GM19193 (cell line): ENCODE data around the gene BTBD16.

Source experiments
- POLR2A ChIP-seq: IDR thresholded peaks from 4 replicates; pipeline ENCODE4 v1.6.1; 2011; ENCODE audit not compliant: insufficient read depth, insufficient read length; ENCODE audit errors: extremely low read depth

BTBD16 gene

DNA sequence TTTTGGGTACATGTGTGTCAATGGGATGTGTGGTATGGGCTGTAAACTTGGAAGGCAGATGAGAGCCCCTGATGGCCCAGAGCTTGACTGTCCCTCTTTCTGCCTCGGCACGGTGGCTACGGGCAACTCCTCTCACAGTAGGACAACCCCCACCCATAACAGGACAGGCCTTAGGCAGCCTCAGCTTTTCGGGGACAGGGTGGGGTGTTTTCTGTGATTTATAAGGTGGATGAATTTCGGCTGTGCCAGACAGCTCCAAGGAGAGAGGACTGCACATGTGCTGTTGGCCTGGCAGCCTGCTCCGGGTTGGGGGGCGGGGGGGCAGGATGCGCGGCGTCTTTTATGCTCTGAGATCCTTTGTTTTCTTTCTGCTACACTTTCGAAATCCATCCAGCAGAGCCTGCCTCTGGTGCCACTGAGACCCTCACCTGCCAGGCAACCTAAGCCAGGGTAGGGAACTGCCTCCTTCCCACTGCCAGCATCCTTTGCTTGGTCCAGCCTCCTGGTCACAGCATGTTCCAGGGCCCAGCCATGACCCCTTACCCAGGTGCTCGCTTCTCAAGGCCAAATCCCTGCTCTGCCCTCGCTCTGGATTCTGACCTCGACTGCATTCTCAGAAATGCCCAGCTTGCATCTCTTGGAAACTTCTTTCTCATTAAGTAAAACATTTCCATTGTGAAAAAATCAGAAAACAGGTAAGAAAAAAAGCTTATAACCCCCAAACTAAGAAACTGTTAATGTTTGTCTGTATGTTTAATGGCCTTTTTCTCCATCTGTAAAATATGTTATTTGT is 15.4 kb upstream of the BTBD16 start:
- no peak for TF ChIP-seq POLR2A

DNA sequence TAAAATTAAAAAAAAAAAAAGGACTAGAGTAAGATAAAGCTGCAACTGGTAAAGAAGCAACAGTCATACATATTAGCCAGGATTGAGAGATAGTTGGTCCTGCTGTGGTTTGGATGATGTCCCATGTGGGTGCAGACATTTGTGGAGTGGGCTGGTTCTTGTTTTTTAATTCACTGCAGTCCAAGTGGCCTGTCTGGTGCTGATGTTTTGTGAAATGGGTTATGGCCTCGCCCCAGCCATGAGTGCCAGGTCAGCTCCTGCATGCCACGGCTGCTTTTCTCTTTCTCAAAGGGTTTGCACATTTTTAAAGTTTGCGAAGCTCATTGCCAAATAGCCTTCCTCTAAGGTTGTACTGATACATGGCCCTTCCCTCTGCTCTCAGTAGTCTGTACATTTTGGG is 14.1 kb upstream of the BTBD16 start:
- TF ChIP-seq POLR2A, result no peak

DNA sequence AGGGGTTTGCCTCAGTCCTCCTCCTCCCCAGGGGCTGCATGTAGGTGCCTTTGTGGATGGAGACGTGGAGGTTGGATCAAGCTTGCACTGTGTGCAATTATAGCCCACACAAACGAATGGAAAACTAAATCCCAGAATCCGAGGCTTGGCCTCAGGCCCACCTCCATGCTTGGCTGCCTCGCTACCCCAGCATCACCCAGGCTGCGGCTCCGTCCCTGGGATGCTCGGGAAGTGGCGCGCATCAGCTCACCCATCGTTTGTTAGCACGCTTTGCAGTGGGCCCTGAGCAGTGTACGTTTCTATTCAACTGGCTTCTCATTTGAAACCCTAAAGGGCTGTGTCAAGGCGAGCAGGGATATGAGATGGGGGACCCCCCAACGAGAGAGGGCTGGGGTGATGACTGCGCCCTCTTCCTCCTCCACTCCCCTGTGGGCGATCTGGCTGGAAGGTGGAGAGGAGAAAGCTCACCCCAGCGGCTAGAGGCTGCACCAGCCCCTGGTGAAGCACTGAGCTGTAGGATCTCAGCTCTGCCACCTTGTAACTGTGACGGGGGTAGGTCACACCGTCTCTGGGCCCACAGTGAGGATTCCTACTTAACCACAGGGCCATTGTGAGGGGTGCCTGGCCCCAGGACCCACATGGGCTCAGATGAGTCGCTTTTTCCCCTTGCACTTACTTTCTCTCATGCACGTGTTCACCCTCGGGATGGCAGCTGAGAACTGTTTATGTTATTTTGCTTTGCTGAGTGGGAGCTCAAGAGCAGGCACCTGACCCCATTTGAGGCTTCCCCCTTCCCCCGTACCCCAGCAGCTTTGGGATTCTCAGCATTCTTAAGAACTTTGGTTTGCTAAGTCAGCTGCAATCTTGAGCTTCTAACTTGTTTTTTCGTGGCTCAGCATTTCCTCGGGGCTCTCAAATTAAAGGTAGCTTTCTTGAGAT is 12.7 kb upstream of the BTBD16 start:
- no peak for TF ChIP-seq POLR2A

DNA sequence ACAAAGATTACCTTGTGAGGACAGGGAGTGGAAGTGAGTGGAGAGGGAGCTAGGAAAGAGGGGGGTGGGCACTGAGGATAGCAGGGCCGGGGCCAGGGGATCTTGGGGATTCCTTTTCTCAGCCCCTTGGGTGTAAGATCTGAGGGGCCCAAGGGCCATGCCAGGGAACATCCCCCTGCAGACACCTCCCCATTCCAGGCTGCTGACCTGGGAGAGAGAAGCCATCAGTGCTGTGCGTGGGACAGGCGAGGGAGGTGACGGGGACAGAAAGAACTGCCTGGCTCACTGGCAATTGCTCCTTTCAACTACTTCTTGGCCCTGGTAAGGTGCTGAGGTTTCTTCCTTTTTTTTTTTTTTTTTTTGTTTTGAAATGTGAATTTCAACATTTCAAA is 12.0 kb upstream of the BTBD16 start:
- no peak for TF ChIP-seq POLR2A

DNA sequence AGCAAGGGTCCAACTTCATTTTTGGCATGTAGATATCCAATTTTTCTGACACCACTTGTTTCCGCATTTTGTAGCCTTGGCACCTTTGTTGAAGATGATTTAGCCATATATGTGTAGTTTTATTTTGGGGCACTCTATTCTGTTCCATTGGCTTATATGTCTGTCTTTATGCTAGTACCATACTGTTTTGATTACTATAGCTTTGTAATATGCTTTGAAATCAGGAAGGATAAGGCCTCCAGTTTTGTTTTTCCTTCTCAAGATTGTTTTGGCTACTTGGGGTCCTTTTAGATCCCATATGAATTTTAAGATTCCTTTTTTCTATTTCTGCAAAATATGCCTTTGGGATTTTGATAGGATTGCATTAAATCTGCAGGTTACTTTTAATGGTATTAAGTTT is 9.5 kb upstream of the BTBD16 start:
- no peak for TF ChIP-seq POLR2A

DNA sequence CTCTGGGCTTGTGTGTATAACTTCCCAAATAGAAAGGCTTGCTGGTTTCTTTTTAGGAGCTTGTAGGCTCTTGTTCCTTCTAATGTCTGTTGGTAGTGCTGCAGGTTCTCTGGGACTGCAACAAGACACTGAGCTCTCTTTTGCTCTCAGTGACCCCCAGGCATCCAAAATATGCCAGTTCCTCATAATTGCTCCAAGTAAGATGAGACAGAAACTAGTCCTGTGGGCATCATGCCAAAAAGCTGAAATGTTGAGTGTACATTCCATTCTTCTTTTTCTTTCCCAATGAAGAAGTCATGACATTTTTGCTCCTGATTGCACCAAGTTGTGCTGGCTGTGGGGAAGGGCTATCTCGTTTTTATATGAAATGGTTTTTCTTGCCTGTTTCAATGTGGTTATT is 7.1 kb upstream of the BTBD16 start:
- TF ChIP-seq POLR2A, result no peak

DNA sequence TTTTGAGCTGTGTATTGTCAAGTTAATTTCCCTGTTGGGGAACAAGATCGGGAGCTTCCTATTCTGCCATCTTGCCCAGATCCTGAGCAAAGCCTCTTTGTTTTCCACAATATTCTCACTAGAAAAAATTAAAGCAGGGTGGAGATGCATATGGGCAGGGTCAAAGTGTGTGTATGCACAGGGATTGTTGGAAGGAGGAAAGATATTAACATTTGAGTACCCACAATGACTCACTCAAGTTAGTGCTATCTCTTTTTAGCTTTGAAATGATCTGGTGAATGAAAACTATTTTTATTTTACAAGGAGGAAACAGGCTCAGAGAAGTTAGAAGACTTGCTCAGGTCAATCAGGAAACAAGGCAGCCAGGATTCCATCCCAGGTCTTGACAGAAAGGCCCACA is 6.7 kb upstream of the BTBD16 start:
- TF ChIP-seq POLR2A, result no peak

DNA sequence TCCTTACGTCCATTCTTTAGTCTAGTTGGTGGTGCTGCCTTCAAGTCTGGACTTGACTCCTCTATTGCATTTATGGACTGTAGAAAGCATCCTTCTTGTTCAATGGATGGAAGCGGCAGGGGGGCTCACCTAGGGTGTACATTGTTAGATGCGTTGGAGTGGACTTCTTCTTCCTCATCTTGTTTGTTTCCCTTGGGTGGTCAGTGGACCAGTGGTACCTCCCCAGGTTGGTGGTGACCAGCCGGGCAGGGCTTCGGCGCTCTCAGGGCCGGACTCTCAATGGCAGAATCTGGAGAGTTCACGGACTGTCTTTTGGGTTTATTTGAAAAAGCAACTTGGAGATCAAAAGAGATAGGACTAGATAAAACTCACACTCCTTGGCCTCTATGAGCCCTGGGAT is 6.2 kb upstream of the BTBD16 start:
- no peak for TF ChIP-seq POLR2A

DNA sequence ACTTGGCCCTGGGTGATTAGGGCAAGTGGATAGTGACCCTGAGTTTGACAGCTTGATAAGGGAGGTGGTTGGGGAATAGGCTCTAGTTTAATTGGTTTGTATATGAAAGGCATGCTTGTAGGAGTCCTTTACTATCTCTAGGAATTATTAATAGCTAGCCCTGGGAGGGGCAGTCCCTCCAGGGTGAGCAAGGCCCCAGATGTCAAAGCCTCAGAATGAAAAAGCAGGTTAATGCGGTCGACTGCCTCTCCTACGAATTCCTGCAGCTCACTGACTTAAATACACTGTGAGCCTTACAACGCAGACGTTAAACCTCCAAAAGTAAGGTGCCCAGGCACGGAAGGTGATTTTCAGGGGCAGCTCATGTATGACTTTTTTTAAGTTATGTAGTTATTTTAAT is 5.2 kb upstream of the BTBD16 start:
- no peak for TF ChIP-seq POLR2A

DNA sequence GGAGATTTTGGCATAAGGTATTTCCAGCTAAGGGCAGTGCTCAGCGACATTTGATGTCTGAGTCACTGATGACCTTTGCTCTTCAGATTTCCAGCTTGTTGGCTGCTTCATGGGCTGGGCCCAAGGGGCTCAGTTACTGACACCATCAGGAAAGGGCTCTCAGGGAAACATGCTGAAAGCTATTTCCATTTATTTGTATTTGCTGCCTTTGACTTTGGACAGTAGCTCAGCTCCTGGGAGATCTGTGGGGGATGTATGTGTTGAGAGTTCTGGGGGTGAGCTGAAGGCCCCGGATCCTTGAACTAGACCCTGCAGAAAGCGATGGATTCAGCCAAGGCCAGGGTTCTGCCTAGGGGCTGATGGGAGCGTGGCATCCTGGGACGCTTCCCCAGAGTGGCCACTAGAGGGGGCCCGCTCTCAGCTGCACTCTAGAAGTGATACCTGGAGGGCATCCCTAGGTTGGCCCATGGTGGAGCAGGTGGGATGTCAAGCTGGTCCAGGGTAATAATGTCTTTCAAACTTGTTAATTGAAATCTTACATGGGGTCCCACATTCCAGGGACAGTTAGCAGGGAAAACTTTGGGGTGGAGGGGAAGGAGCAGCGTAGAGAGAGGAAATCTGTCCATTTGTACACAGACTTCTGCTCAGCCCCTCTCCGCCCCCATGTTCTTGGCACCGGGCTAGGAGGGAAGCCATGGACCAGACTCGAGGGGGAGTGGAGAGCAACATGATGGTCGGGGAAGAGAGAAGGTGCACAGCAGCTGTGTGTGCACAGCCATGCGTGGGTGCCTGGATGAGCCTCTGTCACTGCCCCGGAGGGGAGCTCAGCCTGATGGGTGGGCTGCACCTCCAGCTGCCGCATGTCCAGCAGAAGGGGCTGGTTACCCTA is 3.0 kb upstream of the BTBD16 start:
- no peak for TF ChIP-seq POLR2A

DNA sequence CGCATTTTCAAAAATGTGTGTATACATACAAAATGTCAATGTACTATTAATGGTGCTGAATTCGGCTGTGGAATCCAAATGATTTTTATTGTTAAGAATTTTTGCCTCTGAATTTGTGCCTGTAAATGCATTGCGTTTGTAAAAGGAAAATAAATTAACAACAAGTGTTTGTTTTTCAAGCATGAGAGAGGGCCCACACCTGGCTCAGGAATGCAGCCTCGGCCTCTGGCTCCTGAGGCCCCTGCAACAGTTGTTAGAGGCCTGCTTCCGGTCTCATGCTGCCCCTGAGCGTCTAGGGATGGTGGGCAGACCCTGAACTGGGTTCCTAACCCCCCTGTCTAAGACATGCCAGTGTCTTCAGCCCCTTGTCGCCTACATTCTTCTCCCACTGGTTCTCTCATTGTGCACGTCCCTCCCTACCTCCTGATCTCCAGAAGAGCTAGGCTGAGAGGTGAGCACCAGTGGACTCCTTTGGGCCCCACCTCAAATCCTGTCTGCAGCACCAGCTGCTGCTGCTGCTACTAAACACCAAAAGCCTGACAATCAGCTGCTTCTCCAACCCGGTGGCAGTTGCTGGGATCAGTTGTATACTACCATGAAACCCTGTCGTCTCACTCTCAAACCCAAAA is 1.9 kb upstream of the BTBD16 start:
- no peak for TF ChIP-seq POLR2A

DNA sequence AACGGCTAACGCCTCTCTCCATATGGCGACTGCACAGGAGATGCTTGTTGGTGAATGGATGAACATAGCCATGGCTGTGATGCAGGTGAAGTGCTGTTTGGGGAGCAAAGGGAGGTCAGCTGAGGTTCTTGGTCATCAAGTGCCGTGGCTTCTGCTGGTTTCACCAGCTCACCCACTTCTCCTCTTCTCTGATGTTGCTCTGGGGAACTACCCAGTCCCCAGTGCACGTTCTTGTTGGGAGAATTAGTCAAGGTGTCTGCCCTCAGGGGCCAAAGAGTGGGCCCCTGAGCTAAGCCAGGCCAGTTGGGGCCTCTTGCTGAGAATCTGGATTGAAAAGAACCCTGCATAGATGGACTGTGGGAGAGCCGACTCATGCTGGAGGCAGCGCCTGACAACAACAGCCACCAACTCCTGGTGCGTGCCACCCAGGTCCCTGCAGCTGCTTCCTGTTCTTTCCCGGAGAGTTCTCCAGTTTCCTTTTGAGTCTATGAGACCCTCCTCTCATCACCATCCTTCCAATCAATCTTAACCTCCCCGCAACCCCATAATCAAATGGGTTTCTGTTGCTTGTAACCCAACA is 3.0 kb downstream of the BTBD16 start:
- no peak for TF ChIP-seq POLR2A

DNA sequence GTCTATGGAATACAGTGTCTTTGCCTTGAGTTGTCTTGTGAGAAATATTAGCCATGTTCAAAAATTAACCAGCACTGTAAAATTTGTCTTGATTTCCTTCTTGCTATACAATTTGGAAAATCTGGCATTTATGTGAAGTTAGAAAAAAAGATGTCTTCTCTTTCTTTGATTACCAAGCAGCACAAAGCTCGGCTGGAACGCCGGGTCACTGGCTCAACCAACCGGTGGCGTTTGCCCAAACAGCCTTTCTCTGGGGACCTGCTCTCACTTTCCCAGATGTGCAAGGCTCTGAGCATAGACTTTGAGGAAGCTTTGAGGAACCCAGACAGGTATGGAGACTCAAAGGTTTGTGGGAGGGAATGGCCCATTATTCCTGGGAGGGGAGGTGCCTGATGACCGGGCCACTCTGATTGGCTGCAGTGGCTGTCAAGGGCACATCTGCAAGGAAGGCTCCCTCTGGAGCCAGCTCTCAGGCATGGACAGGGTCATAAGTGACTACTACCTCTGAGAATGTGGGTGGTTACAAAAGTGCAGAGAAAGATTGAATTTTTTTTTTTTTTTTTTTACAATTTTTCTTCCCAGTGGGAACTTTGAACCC is 5.6 kb downstream of the BTBD16 start:
- TF ChIP-seq POLR2A, result no peak
